Measurements from ENCODE around the gene SYTL4.
"Not testable (repeated sequence)": the region's sequence is repeated elsewhere in the genome, so short reads cannot be mapped to it uniquely, and the experiment has no call there.

Gene SYTL4

GRCh38 chrX:100731441-100732281 is at the start of gene SYTL4:
Gene SYTL4 (minus strand): TSS chrX:100732121. CDS start chrX:100702037, 30,084 bp downstream.
- in situ Hi-C loops (cut with MboI; ENCODE audit: low sequenced_read_pairs): no loop called here

GRCh38 chrX:100769439-100769838 is 37.5 kb upstream of the SYTL4 start:
- in situ Hi-C loops (cut with MboI; ENCODE audit: low sequenced_read_pairs): not testable (repeated sequence)

- in situ Hi-C loops (cut with MboI; ENCODE audit: low sequenced_read_pairs): no loop called here
Observed at GRCh38 chrX:100768679-100769338, 36.9 kb upstream of the SYTL4 start.

GRCh38 chrX:100750883-100751282 is 19.0 kb upstream of the SYTL4 start:
- in situ Hi-C loops (cut with MboI; ENCODE audit: low sequenced_read_pairs): no loop called here

- in situ Hi-C loops (cut with MboI; ENCODE audit: low sequenced_read_pairs): no loop called here
Observed at GRCh38 chrX:100748108-100748507, 16.2 kb upstream of the SYTL4 start.

GRCh38 chrX:100747703-100748102 is 15.8 kb upstream of the SYTL4 start:
- in situ Hi-C loops (cut with MboI; ENCODE audit: low sequenced_read_pairs): no loop called here

GRCh38 chrX:100747090-100747489 is 15.2 kb upstream of the SYTL4 start:
- in situ Hi-C loops (cut with MboI; ENCODE audit: low sequenced_read_pairs): no loop called here

GRCh38 chrX:100745806-100746537 is 14.1 kb upstream of the SYTL4 start:
- in situ Hi-C loops (cut with MboI; ENCODE audit: low sequenced_read_pairs): no loop called here

- in situ Hi-C loops (cut with MboI; ENCODE audit: low sequenced_read_pairs): no loop called here
Observed at GRCh38 chrX:100745205-100745604, 13.3 kb upstream of the SYTL4 start.

- in situ Hi-C loops (cut with MboI; ENCODE audit: low sequenced_read_pairs): no loop called here
Observed at GRCh38 chrX:100743009-100743607, 11.2 kb upstream of the SYTL4 start.

- in situ Hi-C loops (cut with MboI; ENCODE audit: low sequenced_read_pairs): not testable (repeated sequence)
Observed at GRCh38 chrX:100724006-100724405, 7.9 kb downstream of the SYTL4 start.

GRCh38 chrX:100721328-100721727 is 10.6 kb downstream of the SYTL4 start:
- in situ Hi-C loops (cut with MboI; ENCODE audit: low sequenced_read_pairs): no loop called here

- in situ Hi-C loops (cut with MboI; ENCODE audit: low sequenced_read_pairs): no loop called here
Observed at GRCh38 chrX:100720301-100720700, 11.6 kb downstream of the SYTL4 start.

- in situ Hi-C loops (cut with MboI; ENCODE audit: low sequenced_read_pairs): no loop called here
Observed at GRCh38 chrX:100719139-100719538, 12.8 kb downstream of the SYTL4 start.

GRCh38 chrX:100717363-100717762 is 14.6 kb downstream of the SYTL4 start:
- in situ Hi-C loops (cut with MboI; ENCODE audit: low sequenced_read_pairs): no loop called here

GRCh38 chrX:100710816-100711215 is 21.1 kb downstream of the SYTL4 start:
- in situ Hi-C loops (cut with MboI; ENCODE audit: low sequenced_read_pairs): no loop called here

GRCh38 chrX:100704581-100705203 is 27.2 kb downstream of the SYTL4 start:
- in situ Hi-C loops (cut with MboI; ENCODE audit: low sequenced_read_pairs): no loop called here

- in situ Hi-C loops (cut with MboI; ENCODE audit: low sequenced_read_pairs): no loop called here
Observed at GRCh38 chrX:100700809-100701208, 31.1 kb downstream of the SYTL4 start.

GRCh38 chrX:100698551-100698950 is 33.4 kb downstream of the SYTL4 start:
- in situ Hi-C loops (cut with MboI; ENCODE audit: low sequenced_read_pairs): no loop called here

GRCh38 chrX:100696699-100697351 is 35.1 kb downstream of the SYTL4 start:
- in situ Hi-C loops (cut with MboI; ENCODE audit: low sequenced_read_pairs): no loop called here

All from HL-60/S4 treated with retinoic acid at 250 ng/mL for 4 days and 3 days (cell line).